Activated T-cell treated with anti-CD3 and anti-CD28 coated beads, Interleukin-2, amount 50 U/mL, for 24 hours (primary cell): ENCODE data around the gene P3H3.
A peak's percentile ranks its signal among the peaks of the same experiment; 100 is the strongest.

ENCODE experiments used
- DNase-seq: peaks from one replicate; pipeline ENCODE4 v3.0.0-alpha.2; 2020
- H3K27ac Mint-ChIP-seq: 2 replicates; pipeline ENCODE4 v1.8.0; 2020; ENCODE audit warnings: mild to moderate bottlenecking, mixed read lengths
- H3K27me3 Mint-ChIP-seq: 2 replicates; pipeline ENCODE4 v1.8.0; 2020; ENCODE audit warnings: mixed read lengths
- H3K36me3 Mint-ChIP-seq: 2 replicates; pipeline ENCODE4 v1.8.0; 2020; ENCODE audit warnings: low read depth, mixed read lengths
- H3K4me1 Mint-ChIP-seq: 2 replicates; pipeline ENCODE4 v1.8.0; 2020; ENCODE audit warnings: low read depth, mixed read lengths
- H3K4me3 Mint-ChIP-seq: 2 replicates; pipeline ENCODE4 v1.8.0; 2020; ENCODE audit warnings: mild to moderate bottlenecking, moderate library complexity, mixed read lengths
- H3K9me3 Mint-ChIP-seq: 2 replicates; pipeline ENCODE4 v1.8.0; 2020; ENCODE audit warnings: mixed read lengths

P3H3 gene

DNA sequence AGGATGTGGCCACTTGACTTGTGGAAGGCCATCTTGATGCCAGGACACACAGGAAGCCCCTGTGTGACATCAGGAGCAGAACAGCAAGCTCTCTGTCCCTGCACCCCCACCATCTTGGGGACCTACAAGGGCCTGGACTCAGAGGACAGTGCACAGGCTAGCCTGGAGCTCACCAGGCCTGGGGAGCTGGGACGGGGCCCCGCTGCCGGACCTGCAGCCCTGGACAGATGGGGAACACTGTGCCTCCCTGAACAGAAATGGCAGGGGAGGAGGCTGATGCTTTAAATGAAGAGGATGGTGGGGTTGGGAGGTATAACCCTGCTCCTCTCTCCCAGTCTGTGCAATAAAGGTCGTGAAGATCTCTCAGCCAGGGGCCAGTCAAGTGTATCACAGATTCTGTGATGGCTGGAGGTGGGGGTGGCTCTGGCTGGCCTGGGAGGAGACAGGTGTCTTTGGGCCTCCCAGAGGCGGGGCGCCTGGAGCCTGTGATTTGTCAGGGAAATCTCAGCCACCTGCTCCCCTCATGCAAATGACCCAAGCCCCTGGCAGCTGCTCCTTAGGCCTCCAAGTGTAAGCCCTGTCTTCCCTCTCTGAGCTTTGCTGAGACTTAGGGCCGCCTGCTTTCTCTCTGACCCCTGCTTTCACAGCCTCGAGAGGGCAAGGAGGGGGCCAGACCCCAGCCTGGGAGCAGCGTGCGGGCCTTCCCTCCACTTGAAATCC lies 11.4 kb downstream of the P3H3 start:
- H3K36me3 Mint-ChIP-seq: no peaks in the 10 kb centered on the region
- no peaks in the 10 kb centered on the region for H3K27me3 Mint-ChIP-seq
- H3K9me3 Mint-ChIP-seq: no peaks in the 10 kb centered on the region
- H3K4me3 Mint-ChIP-seq: no peak overlapping the region
- no peak overlapping the region for H3K27ac Mint-ChIP-seq
- DNase-seq: no peak
- peaks cover 5% of the 10 kb centered on the region for H3K4me1 Mint-ChIP-seq

DNA sequence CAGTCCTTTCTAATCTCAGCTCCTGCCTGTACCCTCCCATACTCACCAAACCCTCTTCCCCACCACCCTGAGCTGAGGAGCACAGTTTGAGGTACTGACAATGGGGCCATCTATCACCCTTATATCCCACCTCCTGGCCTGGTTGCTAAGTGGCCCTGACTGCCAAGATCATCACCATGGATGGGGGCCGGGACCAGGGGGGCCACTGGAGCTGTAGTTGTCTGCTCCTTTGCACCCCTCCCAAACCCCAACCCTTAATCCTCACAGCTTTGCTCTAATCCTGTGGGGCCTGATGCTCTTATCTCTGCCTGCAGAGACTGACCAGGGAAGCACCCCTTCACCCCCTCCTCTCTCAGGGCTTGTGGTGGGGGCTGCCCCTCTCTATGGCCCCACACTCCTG lies 12.1 kb downstream of the P3H3 start:
- Mint-ChIP-seq H3K27me3 (no peaks in the 10 kb centered on the region), H3K4me1 (peaks cover 2% of the 10 kb centered on the region), H3K4me3 (no peak overlapping the region), H3K27ac (no peak overlapping the region), H3K36me3 (peaks cover 4% of the 10 kb centered on the region), H3K9me3 (no peaks in the 10 kb centered on the region)
- no peak for DNase-seq

DNA sequence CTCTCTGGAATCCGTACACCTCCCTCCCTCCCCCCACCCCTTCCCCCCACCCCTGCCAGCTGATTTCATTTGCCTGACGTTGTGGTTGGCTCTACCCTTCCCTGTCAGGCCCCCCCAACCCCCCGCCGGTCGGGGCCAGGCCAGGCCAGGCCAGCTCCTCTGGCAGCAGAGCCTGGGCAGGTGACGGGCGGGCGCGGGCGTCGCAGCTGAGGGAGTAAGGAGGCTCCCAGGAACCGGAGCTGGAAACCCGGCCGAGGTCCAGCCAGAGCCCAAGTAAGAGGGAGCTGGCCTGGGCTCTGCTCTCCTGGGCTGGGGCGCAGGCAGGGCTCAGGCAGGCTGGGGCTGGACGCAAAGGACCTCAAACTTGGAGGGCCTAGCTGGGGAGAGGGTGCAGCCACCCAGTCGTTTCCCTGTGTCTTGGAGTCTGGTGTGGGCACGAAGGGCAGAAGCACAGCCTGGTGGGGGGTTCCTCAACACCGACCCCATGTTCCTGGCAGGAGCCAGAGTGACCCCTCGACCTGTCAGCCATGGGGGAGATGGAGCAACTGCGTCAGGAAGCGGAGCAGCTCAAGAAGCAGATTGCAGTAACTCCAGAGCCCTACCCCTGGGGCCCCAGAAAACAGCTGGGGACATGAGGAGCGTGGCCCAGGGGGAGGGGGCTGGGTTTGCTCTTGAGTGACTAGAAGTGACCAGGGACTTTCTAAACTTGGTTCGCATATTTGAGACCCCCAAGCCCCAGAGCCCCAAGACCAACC lies 12.7 kb downstream of the P3H3 start, which contains the start of gene GNB3:
GNB3 (plus strand) TSS at position 165 of the 755 bp plus-strand sequence; CDS start at position 528, 363 bp downstream.
- no peaks in the 10 kb centered on the region for H3K27me3 Mint-ChIP-seq
- H3K9me3 Mint-ChIP-seq: no peaks in the 10 kb centered on the region
- no peak within 1 kb of the TSS for H3K4me3 Mint-ChIP-seq
- H3K4me1 Mint-ChIP-seq: no peaks in the 10 kb centered on the region
- DNase-seq: no peak
- H3K36me3 Mint-ChIP-seq: peaks cover 4% of the 10 kb centered on the region
- no peak within 1 kb of the TSS for H3K27ac Mint-ChIP-seq

DNA sequence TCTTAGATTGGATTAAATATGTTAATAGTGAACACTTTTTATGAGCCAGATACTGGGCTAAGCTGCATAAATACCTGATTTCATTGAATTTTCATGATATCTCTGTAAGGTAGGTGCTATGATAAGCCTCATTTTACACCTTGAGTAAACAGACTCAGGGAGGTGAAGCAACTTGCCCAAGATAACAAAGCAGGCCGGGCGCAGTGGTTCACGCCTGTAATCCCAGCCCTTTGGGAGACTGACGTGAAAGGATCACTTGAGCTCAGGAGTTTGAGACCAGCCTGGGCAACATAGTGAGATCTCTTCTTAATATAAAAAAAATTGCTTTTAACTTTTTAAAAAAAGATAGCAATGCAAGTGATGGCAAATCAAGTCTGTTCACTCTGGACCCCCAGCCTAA lies 13.9 kb downstream of the P3H3 start:
- no peak for DNase-seq
- Mint-ChIP-seq H3K4me3 (no peak overlapping the region), H3K27ac (no peak overlapping the region), H3K4me1 (no peaks in the 10 kb centered on the region), H3K36me3 (peaks cover 12% of the 10 kb centered on the region), H3K9me3 (no peaks in the 10 kb centered on the region), H3K27me3 (no peaks in the 10 kb centered on the region)

DNA sequence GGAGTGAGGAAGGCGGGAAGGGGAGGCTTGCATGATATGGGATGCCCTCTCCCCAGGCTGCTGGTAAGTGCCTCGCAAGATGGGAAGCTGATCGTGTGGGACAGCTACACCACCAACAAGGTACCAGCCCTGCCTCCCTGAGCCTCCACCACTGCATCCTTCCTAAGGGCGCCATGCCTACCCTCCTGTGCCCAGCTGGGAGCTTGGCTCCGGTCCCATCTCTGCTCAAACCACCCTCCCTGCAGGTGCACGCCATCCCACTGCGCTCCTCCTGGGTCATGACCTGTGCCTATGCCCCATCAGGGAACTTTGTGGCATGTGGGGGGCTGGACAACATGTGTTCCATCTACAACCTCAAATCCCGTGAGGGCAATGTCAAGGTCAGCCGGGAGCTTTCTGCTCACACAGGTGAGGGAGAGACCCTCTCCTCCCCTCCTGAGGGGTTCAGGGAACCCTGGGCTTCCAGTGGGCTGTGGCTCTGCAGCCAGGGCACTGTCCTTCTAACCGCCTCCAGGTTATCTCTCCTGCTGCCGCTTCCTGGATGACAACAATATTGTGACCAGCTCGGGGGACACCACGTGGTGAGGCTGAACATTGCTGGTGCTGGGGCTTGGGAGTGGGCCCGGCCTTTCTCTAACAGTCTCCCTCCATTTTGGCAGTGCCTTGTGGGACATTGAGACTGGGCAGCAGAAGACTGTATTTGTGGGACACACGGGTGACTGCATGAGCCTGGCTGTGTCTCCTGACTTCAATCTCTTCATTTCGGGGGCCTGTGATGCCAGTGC lies 15.1 kb downstream of the P3H3 start:
- H3K36me3 Mint-ChIP-seq: peaks cover 20% of the 10 kb centered on the region
- no peaks in the 10 kb centered on the region for H3K27me3 Mint-ChIP-seq
- H3K27ac Mint-ChIP-seq: no peak overlapping the region
- H3K9me3 Mint-ChIP-seq: no peaks in the 10 kb centered on the region
- DNase-seq: no peak
- no peaks in the 10 kb centered on the region for H3K4me1 Mint-ChIP-seq
- no peak overlapping the region for H3K4me3 Mint-ChIP-seq

DNA sequence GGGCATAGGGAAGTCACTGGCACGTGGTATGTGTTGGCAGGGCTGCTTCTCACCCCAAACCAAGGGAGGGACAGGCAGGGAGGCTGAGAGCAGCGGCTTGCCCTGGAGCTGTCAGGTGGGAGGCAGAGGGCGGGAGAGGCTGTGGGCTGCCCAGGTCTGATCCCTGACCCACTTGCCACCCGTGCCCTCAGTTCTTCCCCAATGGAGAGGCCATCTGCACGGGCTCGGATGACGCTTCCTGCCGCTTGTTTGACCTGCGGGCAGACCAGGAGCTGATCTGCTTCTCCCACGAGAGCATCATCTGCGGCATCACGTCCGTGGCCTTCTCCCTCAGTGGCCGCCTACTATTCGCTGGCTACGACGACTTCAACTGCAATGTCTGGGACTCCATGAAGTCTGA lies 17.2 kb downstream of the P3H3 start:
- H3K36me3 Mint-ChIP-seq: peaks cover 34% of the 10 kb centered on the region
- no peaks in the 10 kb centered on the region for H3K9me3 Mint-ChIP-seq
- H3K27me3 Mint-ChIP-seq: no peaks in the 10 kb centered on the region
- H3K4me1 Mint-ChIP-seq: peaks cover 9% of the 10 kb centered on the region
- no peak overlapping the region for H3K27ac Mint-ChIP-seq
- DNase-seq: no peak
- no peak overlapping the region for H3K4me3 Mint-ChIP-seq

DNA sequence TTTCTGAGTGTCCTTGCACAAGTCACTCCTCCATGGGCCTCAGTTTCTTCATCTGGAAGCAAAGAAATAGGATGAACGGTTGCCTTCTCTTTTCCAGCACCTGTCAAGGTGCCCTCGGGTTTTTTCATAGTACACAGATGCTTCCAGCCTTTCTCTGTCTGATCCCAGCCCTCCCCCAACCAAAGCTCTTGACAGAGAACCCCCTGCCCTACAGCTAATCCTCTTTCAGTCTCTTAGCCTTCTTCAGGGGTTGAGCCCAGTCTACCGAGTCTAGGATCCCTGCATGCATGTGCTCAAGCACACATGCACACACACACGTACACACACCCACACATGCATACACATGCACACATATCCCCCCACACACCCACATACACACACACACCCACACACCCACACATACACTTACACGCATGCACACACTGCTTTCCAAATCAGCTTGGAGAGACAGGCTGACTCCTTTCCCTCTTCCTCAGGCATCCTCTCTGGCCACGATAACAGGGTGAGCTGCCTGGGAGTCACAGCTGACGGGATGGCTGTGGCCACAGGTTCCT lies 18.2 kb downstream of the P3H3 start:
- peaks cover 39% of the 10 kb centered on the region for H3K36me3 Mint-ChIP-seq
- H3K27ac Mint-ChIP-seq: no peak overlapping the region
- DNase-seq: no peak
- H3K4me1 Mint-ChIP-seq: peaks cover 14% of the 10 kb centered on the region
- no peak overlapping the region for H3K4me3 Mint-ChIP-seq
- no peaks in the 10 kb centered on the region for H3K27me3 Mint-ChIP-seq
- no peaks in the 10 kb centered on the region for H3K9me3 Mint-ChIP-seq

DNA sequence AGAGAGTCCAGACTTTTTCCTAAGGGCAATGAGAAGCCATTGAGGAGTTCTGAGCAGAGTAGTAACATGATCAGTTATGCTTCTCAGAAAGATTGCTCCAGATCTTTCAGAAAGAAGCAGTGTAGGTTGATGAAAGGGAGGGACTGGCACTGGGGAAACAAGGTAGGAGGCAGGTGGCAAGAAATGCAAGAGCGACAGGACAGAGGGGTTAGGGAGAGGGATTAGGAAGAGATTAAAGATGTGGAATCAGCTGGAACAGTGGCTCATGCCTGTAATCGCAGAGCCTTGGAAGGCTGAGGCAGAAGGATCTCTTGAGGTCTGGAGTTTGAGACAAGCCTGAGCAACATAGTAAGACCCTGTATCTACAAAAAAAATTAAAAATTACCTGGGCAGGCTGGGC lies 19.5 kb downstream of the P3H3 start:
- no peak overlapping the region for H3K4me3 Mint-ChIP-seq
- peaks cover 47% of the 10 kb centered on the region for H3K36me3 Mint-ChIP-seq
- no peaks in the 10 kb centered on the region for H3K9me3 Mint-ChIP-seq
- H3K4me1 Mint-ChIP-seq: peaks cover 17% of the 10 kb centered on the region
- no peak for DNase-seq
- no peaks in the 10 kb centered on the region for H3K27me3 Mint-ChIP-seq
- no peak overlapping the region for H3K27ac Mint-ChIP-seq

DNA sequence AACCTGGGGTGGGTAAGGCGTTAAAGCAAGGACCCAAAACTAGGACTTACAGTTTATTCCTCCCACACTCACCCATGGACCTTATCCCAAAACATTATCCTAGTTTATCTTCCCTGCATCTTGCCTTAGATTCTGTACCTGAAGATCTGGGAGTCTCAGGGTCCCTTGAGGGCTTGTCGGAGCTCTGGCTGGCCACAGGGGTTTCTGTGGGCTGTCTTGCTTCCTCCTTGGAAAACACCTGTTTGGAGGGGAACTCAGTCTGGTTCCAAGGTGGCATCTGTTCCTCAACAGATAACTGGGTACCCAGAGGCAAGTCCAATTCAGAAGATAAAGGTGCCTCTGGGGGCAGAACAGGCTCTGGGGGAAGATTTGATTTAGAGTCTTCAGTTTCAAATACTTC lies 21.2 kb downstream of the P3H3 start:
- Mint-ChIP-seq H3K4me3 (peak overlapping the region; percentile 89), H3K27me3 (no peaks in the 10 kb centered on the region), H3K27ac (peak overlapping the region; percentile 72), H3K4me1 (peaks cover 32% of the 10 kb centered on the region), H3K9me3 (no peaks in the 10 kb centered on the region), H3K36me3 (peaks cover 63% of the 10 kb centered on the region)
- DNase-seq: no peak

DNA sequence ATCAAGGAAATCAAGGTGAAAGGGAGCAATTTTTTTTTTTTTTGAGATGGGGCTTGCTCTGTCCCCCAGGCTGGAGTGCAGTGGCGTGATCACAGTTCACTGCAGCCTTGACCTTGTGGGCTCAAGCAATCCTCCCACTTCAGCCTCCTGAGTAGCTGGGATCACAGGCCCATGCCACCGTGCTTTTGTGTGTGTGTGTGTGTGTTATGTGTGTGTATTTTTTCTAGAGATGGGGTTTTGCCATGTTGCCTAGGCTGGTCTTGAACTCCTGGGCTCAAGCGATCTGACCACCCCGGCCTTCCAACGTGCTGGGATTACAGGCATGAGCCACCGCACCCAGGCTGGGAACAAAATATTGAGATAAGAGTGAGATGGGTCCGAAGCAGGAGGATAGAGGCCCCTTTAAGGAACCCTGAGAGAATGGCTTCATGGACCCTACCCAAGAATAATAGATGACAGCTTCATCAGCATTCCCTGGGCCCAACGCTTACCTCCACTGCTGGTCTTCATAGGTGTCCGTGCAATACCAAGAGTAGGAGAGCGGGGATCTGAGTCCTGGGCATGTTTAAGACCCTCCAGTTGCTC lies 21.9 kb downstream of the P3H3 start:
- H3K4me1 Mint-ChIP-seq: peaks cover 36% of the 10 kb centered on the region
- H3K27me3 Mint-ChIP-seq: no peaks in the 10 kb centered on the region
- no peak for DNase-seq
- H3K27ac Mint-ChIP-seq: peak overlapping the region; percentile 85
- H3K36me3 Mint-ChIP-seq: peaks cover 68% of the 10 kb centered on the region
- H3K9me3 Mint-ChIP-seq: no peaks in the 10 kb centered on the region
- H3K4me3 Mint-ChIP-seq: peak overlapping the region; percentile 89

DNA sequence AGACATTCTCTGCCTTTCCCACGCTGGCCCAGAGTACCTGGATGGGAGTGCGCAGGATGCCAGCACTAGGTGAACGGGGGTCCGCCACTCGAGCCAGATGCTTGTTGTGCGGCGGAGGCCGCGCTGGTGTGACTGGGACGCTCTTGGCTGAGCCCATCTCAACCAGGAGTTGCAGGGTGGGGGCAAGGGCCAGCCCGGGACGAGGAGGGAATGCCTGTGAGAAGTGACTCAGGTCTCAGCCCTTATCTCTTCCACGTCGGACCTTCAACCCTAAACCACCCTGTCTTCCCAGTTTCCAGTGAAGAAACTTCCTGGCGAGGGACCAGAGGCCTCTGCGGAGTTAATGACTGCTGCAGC lies 22.6 kb downstream of the P3H3 start:
- Mint-ChIP-seq H3K4me3 (peak overlapping the region; percentile 89), H3K36me3 (peaks cover 73% of the 10 kb centered on the region), H3K27ac (peak overlapping the region; percentile 98), H3K9me3 (no peaks in the 10 kb centered on the region), H3K4me1 (peaks cover 38% of the 10 kb centered on the region), H3K27me3 (no peaks in the 10 kb centered on the region)
- no peak for DNase-seq

DNA sequence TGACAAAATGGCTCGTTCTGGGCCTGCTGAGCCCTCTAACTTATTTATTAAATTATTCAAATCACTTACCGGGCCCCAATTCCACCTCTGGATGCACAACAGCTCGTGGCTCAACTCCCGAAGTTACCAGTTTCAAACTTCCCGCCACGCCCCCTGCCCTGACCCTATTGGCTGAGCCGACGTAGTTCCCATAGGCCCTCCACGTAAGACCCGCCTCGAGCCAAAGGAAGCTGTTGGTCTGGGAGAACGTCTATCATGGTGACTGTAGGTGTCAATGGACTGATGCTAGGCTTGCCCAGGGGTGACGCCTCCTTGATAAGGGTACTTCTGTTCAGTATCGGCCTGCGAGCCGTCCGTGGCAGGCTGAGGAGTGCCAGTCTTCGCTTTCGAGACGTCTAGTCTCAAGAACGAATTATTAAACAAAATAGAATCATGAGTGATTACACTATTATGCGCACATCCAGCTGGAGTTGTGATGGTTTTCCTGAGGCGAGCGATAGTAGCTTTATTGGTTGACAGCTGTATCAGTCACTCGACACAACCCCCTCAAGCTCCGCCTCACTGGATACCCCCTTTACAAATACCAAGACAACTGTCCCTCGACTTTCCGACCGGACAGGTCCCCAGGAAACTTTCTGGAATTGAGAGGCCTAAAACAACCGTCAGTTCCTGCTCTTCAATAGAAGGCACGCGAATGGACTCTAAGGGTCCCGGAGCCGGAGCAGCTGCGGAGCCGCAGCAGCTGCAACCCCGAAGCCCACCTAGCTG lies 23.1 kb downstream of the P3H3 start, which contains the start of gene CDCA3:
CDCA3 (minus strand) TSS at position 134 of the 768 bp plus-strand sequence. CDS start 334 bp downstream, outside the sequence.
- H3K36me3 Mint-ChIP-seq: peaks cover 78% of the 10 kb centered on the region
- peak; percentile 89 for DNase-seq
- no peaks in the 10 kb centered on the region for H3K9me3 Mint-ChIP-seq
- H3K4me1 Mint-ChIP-seq: peaks cover 38% of the 10 kb centered on the region
- H3K27ac Mint-ChIP-seq: peak within 1 kb of the TSS; percentile 98
- H3K4me3 Mint-ChIP-seq: peak within 1 kb of the TSS; percentile 89
- no peaks in the 10 kb centered on the region for H3K27me3 Mint-ChIP-seq

DNA sequence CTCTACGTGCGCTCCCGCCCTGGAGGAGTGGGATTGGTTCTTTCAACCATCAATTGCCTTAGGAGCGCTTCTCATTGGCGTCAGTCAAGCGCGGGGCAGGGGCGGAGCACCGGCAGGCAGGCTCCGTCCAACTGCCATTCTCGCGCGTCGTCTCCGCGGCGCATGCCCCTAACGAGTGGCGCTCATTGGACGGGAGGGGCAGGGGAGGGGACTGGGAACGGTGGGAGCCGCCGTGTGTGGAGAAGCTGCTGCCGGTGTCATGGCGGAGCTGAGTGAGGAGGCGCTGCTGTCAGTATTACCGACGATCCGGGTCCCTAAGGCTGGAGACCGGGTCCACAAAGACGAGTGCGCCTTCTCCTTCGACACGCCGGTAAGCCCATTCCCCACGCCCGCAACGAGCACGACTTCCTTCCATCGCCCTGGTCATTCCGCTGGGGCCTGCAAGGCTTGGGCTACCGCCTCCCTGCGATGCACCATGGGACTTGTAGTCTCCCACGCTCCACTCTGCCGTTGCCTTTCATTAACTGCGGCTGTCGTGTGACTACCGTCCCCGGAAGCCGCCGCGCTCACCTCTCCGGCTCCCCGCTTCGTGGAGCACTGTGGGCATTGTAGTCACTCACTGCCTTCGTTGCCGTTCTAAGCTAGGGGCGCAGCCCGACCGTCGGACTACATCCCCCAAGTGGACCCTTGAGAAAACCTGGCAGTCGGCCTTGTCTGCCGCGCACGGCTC lies 23.9 kb downstream of the P3H3 start, which contains the start of gene USP5:
USP5 (plus strand) TSS at position 230 of the 730 bp plus-strand sequence; CDS start at position 260, 30 bp downstream.
- Mint-ChIP-seq H3K9me3 (no peaks in the 10 kb centered on the region), H3K4me1 (peaks cover 38% of the 10 kb centered on the region), H3K36me3 (peaks cover 78% of the 10 kb centered on the region), H3K4me3 (peak within 1 kb of the TSS; percentile 89), H3K27me3 (no peaks in the 10 kb centered on the region), H3K27ac (peak within 1 kb of the TSS; percentile 98)
- peak; percentile 97 for DNase-seq
